NCI-H446 treated with DMSO at 0.1 percent for 48 hours (cell line): ENCODE data around the gene PCDHGA10.
A peak's percentile ranks its signal among the peaks of the same experiment; 100 is the strongest.
"Not testable (repeated sequence)": the region's sequence is repeated elsewhere in the genome, so short reads cannot be mapped to it uniquely, and the experiment has no call there.

ENCODE experiments used
- DNase-seq: peaks from one replicate; lab custom pipeline; 2025; lab: John Stamatoyannopoulos, UW

PCDHGA10 gene

GRCh38 chr5:141420855-141421488 lies 8.2 kb downstream of the PCDHGA10 start, which contains the start of gene PCDHGA11:
PCDHGA11 (plus strand) TSS chr5:141421051; CDS start chr5:141421228, 177 bp downstream.
- DNase-seq, result peak; percentile 1

- DNase-seq, result no peak
Measured at GRCh38 chr5:141421489-141421855, 8.7 kb downstream of the PCDHGA10 start.

GRCh38 chr5:141422742-141423291 lies 10.0 kb downstream of the PCDHGA10 start:
- DNase-seq, result no peak

- DNase-seq, result no peak
Measured at GRCh38 chr5:141427783-141428426, 15.1 kb downstream of the PCDHGA10 start.

- DNase-seq, result no peak
Measured at GRCh38 chr5:141430332-141431113, 17.7 kb downstream of the PCDHGA10 start, which contains the start of gene PCDHGA12. PCDHGA12 (plus strand) TSS chr5:141430507; CDS start chr5:141430760, 253 bp downstream.

- no peak for DNase-seq
Measured at GRCh38 chr5:141431286-141431685, 18.5 kb downstream of the PCDHGA10 start.

GRCh38 chr5:141432308-141432707 lies 19.5 kb downstream of the PCDHGA10 start:
- DNase-seq, result not testable (repeated sequence)

- DNase-seq, result not testable (repeated sequence)
Measured at GRCh38 chr5:141432726-141433125, 19.9 kb downstream of the PCDHGA10 start.

GRCh38 chr5:141434006-141434405 lies 21.2 kb downstream of the PCDHGA10 start:
- DNase-seq, result no peak

GRCh38 chr5:141437221-141437620 lies 24.4 kb downstream of the PCDHGA10 start:
- DNase-seq, result no peak

- DNase-seq, result no peak
Measured at GRCh38 chr5:141439411-141440141, 26.8 kb downstream of the PCDHGA10 start.

- DNase-seq, result no peak
Measured at GRCh38 chr5:141440341-141440740, 27.6 kb downstream of the PCDHGA10 start.

GRCh38 chr5:141441571-141442170 lies 28.9 kb downstream of the PCDHGA10 start:
- DNase-seq, result no peak

GRCh38 chr5:141465351-141465750 lies 52.6 kb downstream of the PCDHGA10 start:
- DNase-seq, result no peak
